K562 (cell line): Measurements from ENCODE around the gene CUX1. TPM values are rescaled to one million over a fixed set of nuclear protein-coding genes. Genes with fewer than 3 reads are reported as not detected.

ENCODE experiments used
- CBFA2T2 ChIP-seq: fragments of 450-650 bp; conservative IDR thresholded peaks from 2 replicates; pipeline ENCODE4 v1.6.1; 2017; ENCODE audit warnings: mild to moderate bottlenecking
- CBX3 ChIP-seq, 2 experiments: IDR thresholded peaks; 1 replicate in 1 of 2; 2 replicates in 1 of 2; pipeline ENCODE4 v1.6.1; 2012; ENCODE audit warnings: inconsistent platforms in 2 of 2, low read length in 2 of 2, borderline replicate concordance in 1 of 2, control low read depth in 1 of 2
- CBX5 ChIP-seq: IDR thresholded peaks from 2 replicates; pipeline ENCODE4 v1.6.1; 2014; ENCODE audit warnings: low read depth, borderline replicate concordance
- FOSL1 ChIP-seq: fragments of 200-800 bp; sonication (Bioruptor generic); conservative IDR thresholded peaks from 2 replicates; pipeline ENCODE4 v1.6.1; 2016; ENCODE audit warnings: missing genetic modification characterization, missing compliant biosample characterization
- MED1 ChIP-seq: sonication (generic); formaldehyde crosslinking; IDR thresholded peaks from 2 replicates; pipeline ENCODE4 v1.8.1; 2023; ENCODE audit warnings: missing genetic modification reagents, borderline replicate concordance
- MEIS2 ChIP-seq: fragments of 450-650 bp; IDR thresholded peaks from 2 replicates; pipeline ENCODE4 v1.6.1; 2014; ENCODE audit warnings: mild to moderate bottlenecking; ENCODE audit not compliant: partially characterized antibody
- NR2C2 ChIP-seq, 2 experiments: fragments of 200-800 bp in 1 of 2; sonication (Bioruptor generic) in 1 of 2; sonication (generic) in 1 of 2; formaldehyde crosslinking in 1 of 2; IDR thresholded peaks; 2 replicates each; pipeline versions ENCODE4 v1.6.1 to v1.8.0; 2016 to 2022; ENCODE audit warnings: mild to moderate bottlenecking in 1 of 2, missing compliant biosample characterization in 1 of 2, missing genetic modification characterization in 1 of 2, missing genetic modification reagents in 1 of 2
- RBBP5 ChIP-seq: fragments of 200-600 bp; sonication (generic); IDR thresholded peaks from 2 replicates; pipeline ENCODE4 v1.6.1; 2012; ENCODE audit warnings: borderline replicate concordance, mild to moderate bottlenecking, low read length, control low read depth, inconsistent platforms; ENCODE audit not compliant: insufficient read depth, poor library complexity, severe bottlenecking
- SRF ChIP-seq, 2 experiments: fragments of 250-450, 450-650 bp in 1 of 2; sonication (Bioruptor Pico) in 1 of 2; sonication (generic) in 1 of 2; formaldehyde crosslinking; IDR thresholded peaks; 2 replicates each; pipeline versions ENCODE4 v1.5.0 to v1.5.1; 2020 to 2022; ENCODE audit warnings: mild to moderate bottlenecking in 1 of 2, missing genetic modification reagents in 1 of 2
- STAG1 ChIP-seq: sonication (generic); formaldehyde crosslinking; IDR thresholded peaks from 2 replicates; pipeline ENCODE4 v1.5.0; 2020; ENCODE audit warnings: missing genetic modification reagents, borderline replicate concordance
- TGIF2 ChIP-seq: sonication (generic); formaldehyde crosslinking; IDR thresholded peaks from 2 replicates; pipeline ENCODE4 v1.8.1; 2022; ENCODE audit warnings: mild to moderate bottlenecking, missing genetic modification reagents, moderate library complexity
- YY1 ChIP-seq, 3 experiments: IDR thresholded peaks; 2 replicates each; pipeline ENCODE4 v1.6.1; 2011; ENCODE audit warnings: low read length in 2 of 3, mild to moderate bottlenecking in 2 of 3, moderate library complexity in 2 of 3, borderline replicate concordance in 1 of 3, control low read depth in 1 of 3, low read depth in 1 of 3; ENCODE audit not compliant: insufficient read depth in 3 of 3, insufficient replicate concordance in 2 of 3, control insufficient read depth in 1 of 3, insufficient read length in 1 of 3; ENCODE audit errors: extremely low read depth in 1 of 3
- polyA plus RNA-seq, 8 experiments: library from polyadenylated mRNA; depleted of rRNA in 4 of 8; stranded (reverse) in 5 of 8; unstranded in 3 of 8; fragments of >200 nt; fragmentation: Nextera tagmentation in 2 of 8; fragmentation: Illumina TruSeq in 1 of 8; extraction: Ambion mirVana in 2 of 8; extraction: Trizol in 1 of 8; gene quantifications; 2 replicates each; pipeline versions ENCODE4 v1.2.1 to v1.2.3, GENCODE V29; 2011 to 2014; ENCODE audit warnings: inconsistent platforms in 1 of 8, missing spikeins in 1 of 8
- total RNA-seq, 7 experiments: library from RNA; depleted of rRNA in 6 of 7; stranded (reverse); fragments of >200 nt in 6 of 7; fragmentation: Illumina TruSeq in 2 of 7; extraction: Trizol in 2 of 7; gene quantifications; 2 replicates each; pipeline versions ENCODE4 v1.2.1 to v1.2.3, GENCODE V29; 2011 to 2021; ENCODE audit warnings: low replicate concordance in 1 of 7
- TF ChIP-seq, protein P1 (sequence below): fragments of 450-650 bp; formaldehyde crosslinking; IDR thresholded peaks from 2 replicates; pipeline ENCODE4 v1.4.0; 2020; ENCODE audit warnings: mild to moderate bottlenecking, mixed read lengths
- TF ChIP-seq, protein P2 (sequence below): sonication (generic); formaldehyde crosslinking; IDR thresholded peaks from 2 replicates; pipeline ENCODE4 v1.8.0; 2022; ENCODE audit warnings: missing genetic modification reagents, mild to moderate bottlenecking, borderline replicate concordance
- TF ChIP-seq, protein P3 (sequence below): sonication (generic); formaldehyde crosslinking; IDR thresholded peaks from 2 replicates; pipeline ENCODE4 v1.9.0; 2022; ENCODE audit warnings: mild to moderate bottlenecking, missing genetic modification reagents
- TF ChIP-seq, protein P4 (sequence below): fragments of 450-650 bp; IDR thresholded peaks from 2 replicates; pipeline ENCODE4 v1.6.1; 2017; ENCODE audit warnings: antibody characterized with exemption

The CUX1 gene
- total and polyA plus RNA-seq, 9 of the 15 experiments (the other 6 are each of a cell fraction or from before 2014, with no cell fraction given) = 3.6 to 55.3 (median 25.2) TPM

DNA sequence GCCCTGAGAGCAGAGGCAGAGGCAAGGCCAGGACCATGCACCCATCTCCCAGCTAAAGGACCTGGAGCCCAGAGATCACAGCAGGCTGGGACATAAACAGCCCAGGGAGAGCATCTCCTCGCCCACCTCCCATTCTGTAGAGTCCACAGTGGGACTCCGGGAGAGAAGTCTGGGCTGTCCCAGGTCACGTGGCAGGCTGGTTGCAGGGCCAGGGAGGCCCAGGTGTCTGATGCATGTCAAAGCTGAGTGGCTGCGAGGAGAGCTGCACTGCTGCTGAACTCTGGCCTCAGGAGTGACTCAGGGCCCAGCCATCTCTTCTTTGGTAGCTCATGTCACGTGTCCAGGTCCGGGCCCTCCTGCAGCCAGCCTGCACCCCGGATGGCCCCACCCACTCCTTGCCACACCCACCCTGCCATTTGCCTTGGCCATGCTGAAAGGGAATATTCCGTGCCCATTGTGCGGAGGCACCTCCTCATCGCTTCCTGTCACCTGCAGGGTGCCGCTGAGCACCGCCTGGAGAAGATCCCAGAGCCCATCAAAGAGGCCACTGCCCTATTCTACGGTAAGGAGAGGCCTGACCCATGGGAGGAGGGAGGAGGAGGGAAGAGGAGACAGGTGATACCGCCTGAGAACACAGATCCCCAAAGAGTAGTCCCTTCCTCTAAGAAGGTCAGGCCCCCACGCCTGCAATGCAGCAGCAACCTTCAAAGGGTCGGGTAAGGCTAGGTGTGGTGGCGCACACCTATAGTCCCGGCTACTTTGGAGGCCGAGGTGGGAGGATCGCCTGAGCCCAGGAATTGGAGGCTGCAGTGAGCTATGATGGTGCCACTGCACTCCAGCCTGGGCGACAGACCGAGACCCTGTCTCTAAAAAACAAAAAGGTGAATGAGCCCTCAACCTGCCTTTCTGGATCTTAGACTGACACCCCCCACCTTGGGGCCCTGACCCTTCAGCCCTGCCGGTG, 456.6 kb downstream of the CUX1 start (continued):
- TF ChIP-seq, protein P1, sequence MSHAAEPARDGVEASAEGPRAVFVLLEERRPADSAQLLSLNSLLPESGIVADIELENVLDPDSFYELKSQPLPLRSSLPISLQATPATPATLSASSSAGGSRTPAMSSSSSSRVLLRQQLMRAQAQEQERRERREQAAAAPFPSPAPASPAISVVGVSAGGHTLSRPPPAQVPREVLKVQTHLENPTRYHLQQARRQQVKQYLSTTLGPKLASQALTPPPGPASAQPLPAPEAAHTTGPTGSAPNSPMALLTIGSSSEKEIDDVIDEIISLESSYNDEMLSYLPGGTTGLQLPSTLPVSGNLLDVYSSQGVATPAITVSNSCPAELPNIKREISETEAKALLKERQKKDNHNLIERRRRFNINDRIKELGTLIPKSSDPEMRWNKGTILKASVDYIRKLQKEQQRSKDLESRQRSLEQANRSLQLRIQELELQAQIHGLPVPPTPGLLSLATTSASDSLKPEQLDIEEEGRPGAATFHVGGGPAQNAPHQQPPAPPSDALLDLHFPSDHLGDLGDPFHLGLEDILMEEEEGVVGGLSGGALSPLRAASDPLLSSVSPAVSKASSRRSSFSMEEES (CRISPR knock-in tag) = peak; percentile 74
- TF ChIP-seq, protein P2, sequence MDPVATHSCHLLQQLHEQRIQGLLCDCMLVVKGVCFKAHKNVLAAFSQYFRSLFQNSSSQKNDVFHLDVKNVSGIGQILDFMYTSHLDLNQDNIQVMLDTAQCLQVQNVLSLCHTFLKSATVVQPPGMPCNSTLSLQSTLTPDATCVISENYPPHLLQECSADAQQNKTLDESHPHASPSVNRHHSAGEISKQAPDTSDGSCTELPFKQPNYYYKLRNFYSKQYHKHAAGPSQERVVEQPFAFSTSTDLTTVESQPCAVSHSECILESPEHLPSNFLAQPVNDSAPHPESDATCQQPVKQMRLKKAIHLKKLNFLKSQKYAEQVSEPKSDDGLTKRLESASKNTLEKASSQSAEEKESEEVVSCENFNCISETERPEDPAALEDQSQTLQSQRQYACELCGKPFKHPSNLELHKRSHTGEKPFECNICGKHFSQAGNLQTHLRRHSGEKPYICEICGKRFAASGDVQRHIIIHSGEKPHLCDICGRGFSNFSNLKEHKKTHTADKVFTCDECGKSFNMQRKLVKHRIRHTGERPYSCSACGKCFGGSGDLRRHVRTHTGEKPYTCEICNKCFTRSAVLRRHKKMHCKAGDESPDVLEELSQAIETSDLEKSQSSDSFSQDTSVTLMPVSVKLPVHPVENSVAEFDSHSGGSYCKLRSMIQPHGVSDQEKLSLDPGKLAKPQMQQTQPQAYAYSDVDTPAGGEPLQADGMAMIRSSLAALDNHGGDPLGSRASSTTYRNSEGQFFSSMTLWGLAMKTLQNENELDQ (CRISPR knock-in tag) = no peak
- TF ChIP-seq SRF (CRISPR knock-in tag; IDR thresholded peaks at IDR 0.05) = peak in 1 of 2 experiments; percentile 37; a peak in 1 of 4 replicates
- no peak for TF ChIP-seq CBX5
- peak in 1 of 3 experiments; percentile 43 for TF ChIP-seq YY1 (IDR thresholded peaks at IDR 0.05; ENCODE audit: borderline replicate concordance in 1 of 3, control insufficient read depth in 1 of 3, extremely low read depth in 1 of 3, insufficient read depth in 3 of 3, insufficient read length in 1 of 3, insufficient replicate concordance in 2 of 3, low read depth in 1 of 3, low read length in 2 of 3)
- peak; percentile 71 for TF ChIP-seq FOSL1 (tag)
- TF ChIP-seq STAG1 (CRISPR knock-in tag) = 0 out of 2 replicates have a peak, but pooled peaks have one; percentile 25
- TF ChIP-seq, protein P3, sequence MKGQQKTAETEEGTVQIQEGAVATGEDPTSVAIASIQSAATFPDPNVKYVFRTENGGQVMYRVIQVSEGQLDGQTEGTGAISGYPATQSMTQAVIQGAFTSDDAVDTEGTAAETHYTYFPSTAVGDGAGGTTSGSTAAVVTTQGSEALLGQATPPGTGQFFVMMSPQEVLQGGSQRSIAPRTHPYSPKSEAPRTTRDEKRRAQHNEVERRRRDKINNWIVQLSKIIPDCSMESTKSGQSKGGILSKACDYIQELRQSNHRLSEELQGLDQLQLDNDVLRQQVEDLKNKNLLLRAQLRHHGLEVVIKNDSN (CRISPR knock-in tag) = peak; percentile 95
- no peak for TF ChIP-seq TGIF2 (CRISPR knock-in tag)
- TF ChIP-seq, protein P4, sequence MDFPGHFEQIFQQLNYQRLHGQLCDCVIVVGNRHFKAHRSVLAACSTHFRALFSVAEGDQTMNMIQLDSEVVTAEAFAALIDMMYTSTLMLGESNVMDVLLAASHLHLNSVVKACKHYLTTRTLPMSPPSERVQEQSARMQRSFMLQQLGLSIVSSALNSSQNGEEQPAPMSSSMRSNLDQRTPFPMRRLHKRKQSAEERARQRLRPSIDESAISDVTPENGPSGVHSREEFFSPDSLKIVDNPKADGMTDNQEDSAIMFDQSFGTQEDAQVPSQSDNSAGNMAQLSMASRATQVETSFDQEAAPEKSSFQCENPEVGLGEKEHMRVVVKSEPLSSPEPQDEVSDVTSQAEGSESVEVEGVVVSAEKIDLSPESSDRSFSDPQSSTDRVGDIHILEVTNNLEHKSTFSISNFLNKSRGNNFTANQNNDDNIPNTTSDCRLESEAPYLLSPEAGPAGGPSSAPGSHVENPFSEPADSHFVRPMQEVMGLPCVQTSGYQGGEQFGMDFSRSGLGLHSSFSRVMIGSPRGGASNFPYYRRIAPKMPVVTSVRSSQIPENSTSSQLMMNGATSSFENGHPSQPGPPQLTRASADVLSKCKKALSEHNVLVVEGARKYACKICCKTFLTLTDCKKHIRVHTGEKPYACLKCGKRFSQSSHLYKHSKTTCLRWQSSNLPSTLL = no peak
- TF ChIP-seq CBFA2T2 = peak; percentile 78
- TF ChIP-seq CBX3 (IDR thresholded peaks at IDR 0.05; ENCODE audit: borderline replicate concordance in 1 of 2, low read length in 2 of 2) = peak in 1 of 2 experiments; percentile 15; a peak in 1 of 3 replicates
- no peak for TF ChIP-seq MED1
- no peak for TF ChIP-seq RBBP5
- TF ChIP-seq MEIS2 = peak; percentile 21
- no peak for TF ChIP-seq NR2C2 (CRISPR knock-in tag; IDR thresholded peaks at IDR 0.05)
- TF ChIP-seq NR2C2 (tag; IDR thresholded peaks at IDR 0.05) = peak; percentile 79
